ENCODE data around the gene ARHGEF17. TPM values are rescaled to one million over a fixed set of nuclear protein-coding genes. Genes with fewer than 3 reads are reported as not detected.

Gene ARHGEF17
- total RNA-seq, 1 donor from 2014 or later, result 4.5 TPM

GRCh38 chr11:73345481-73346160 is 37.5 kb downstream of the ARHGEF17 start:
- Histone ChIP-seq H3K27me3 (ENCODE audit: control insufficient read depth, insufficient read depth, low read length) (no peaks in the 10 kb centered on the region), H3K4me3 (ENCODE audit: low read depth, low read length) (no peak overlapping the region), H3K36me3 (ENCODE audit: control insufficient read depth, insufficient read depth, low read length) (peaks cover 3% of the 10 kb centered on the region)
- DNase-seq (ENCODE audit: low read depth), result no peak
- no peak for TF ChIP-seq CTCF (IDR thresholded peaks at IDR 0.05; ENCODE audit: insufficient read depth, low read length, severe bottlenecking)
- no peak for FAIRE-seq

GRCh38 chr11:73346186-73346935 is 38.3 kb downstream of the ARHGEF17 start:
- TF ChIP-seq CTCF (IDR thresholded peaks at IDR 0.05; ENCODE audit: insufficient read depth, low read length, severe bottlenecking), result no peak
- Histone ChIP-seq H3K4me3 (ENCODE audit: low read depth, low read length) (no peak overlapping the region), H3K36me3 (ENCODE audit: control insufficient read depth, insufficient read depth, low read length) (peaks cover 3% of the 10 kb centered on the region), H3K27me3 (ENCODE audit: control insufficient read depth, insufficient read depth, low read length) (no peaks in the 10 kb centered on the region)
- FAIRE-seq (peak; percentile 7), DNase-seq (ENCODE audit: low read depth) (no peak)

GRCh38 chr11:73347067-73347466 is 39.0 kb downstream of the ARHGEF17 start:
- TF ChIP-seq CTCF (IDR thresholded peaks at IDR 0.05; ENCODE audit: insufficient read depth, low read length, severe bottlenecking), result no peak
- H3K4me3 ChIP-seq (ENCODE audit: low read depth, low read length), result no peak overlapping the region
- peaks cover 3% of the 10 kb centered on the region for H3K36me3 ChIP-seq (ENCODE audit: control insufficient read depth, insufficient read depth, low read length)
- FAIRE-seq (no peak), DNase-seq (ENCODE audit: low read depth) (no peak)
- H3K27me3 ChIP-seq (ENCODE audit: control insufficient read depth, insufficient read depth, low read length), result no peaks in the 10 kb centered on the region

- FAIRE-seq (no peak), DNase-seq (ENCODE audit: low read depth) (no peak)
- no peak for TF ChIP-seq CTCF (IDR thresholded peaks at IDR 0.05; ENCODE audit: insufficient read depth, low read length, severe bottlenecking)
- H3K36me3 ChIP-seq (ENCODE audit: control insufficient read depth, insufficient read depth, low read length), result peaks cover 3% of the 10 kb centered on the region
- H3K4me3 ChIP-seq (ENCODE audit: low read depth, low read length), result no peak overlapping the region
- no peaks in the 10 kb centered on the region for H3K27me3 ChIP-seq (ENCODE audit: control insufficient read depth, insufficient read depth, low read length)
Observed at GRCh38 chr11:73348838-73349237, 40.8 kb downstream of the ARHGEF17 start.

GRCh38 chr11:73349633-73350032 is 41.6 kb downstream of the ARHGEF17 start:
- FAIRE-seq (no peak), DNase-seq (ENCODE audit: low read depth) (no peak)
- Histone ChIP-seq H3K36me3 (ENCODE audit: control insufficient read depth, insufficient read depth, low read length) (peaks cover 3% of the 10 kb centered on the region), H3K27me3 (ENCODE audit: control insufficient read depth, insufficient read depth, low read length) (no peaks in the 10 kb centered on the region), H3K4me3 (ENCODE audit: low read depth, low read length) (no peak overlapping the region)
- no peak for TF ChIP-seq CTCF (IDR thresholded peaks at IDR 0.05; ENCODE audit: insufficient read depth, low read length, severe bottlenecking)

Measured in bronchial epithelial cell (primary cell).